ENCODE data around the gene PAWR.
"Not testable (repeated sequence)": the region's sequence is repeated elsewhere in the genome, so short reads cannot be mapped to it uniquely, and the experiment has no call there.

Gene PAWR

GRCh38 chr12:79547735-79548609, 142.8 kb downstream of the PAWR start:
- FAIRE-seq = no peak

DNA sequence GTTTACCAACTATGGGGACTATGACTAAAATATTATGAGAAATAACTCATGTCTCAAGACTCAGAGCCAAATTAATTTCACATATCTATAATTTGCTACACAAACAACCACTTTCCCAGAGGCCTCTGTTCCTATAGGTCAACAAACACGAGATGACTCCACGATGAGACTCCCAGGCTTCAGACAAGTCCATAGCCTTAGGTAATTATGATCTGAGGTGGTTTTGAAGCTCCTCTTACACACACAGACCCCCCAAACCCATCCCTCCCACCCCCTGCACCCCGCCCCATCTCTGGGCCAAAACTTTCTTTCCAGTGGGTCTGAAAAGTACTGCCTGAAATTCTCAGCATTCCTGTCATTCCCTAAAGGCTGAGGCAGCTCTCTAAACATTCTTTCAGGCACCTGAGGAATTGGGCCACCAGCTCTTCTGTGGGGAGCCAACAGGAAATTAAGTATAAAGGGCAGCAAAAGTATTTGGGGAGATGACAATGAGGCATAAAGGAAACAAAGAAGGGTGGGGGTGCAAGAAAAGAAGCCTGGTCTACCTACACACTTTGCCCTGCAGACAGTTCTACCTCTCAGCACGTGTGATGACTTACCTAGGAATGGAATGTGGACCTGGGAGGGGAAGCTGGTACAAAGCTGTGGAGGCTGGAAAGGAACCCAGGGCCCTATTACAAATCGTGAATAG, 143.6 kb downstream of the PAWR start:
- no peak for FAIRE-seq

GRCh38 chr12:79546466-79547043, 144.2 kb downstream of the PAWR start:
- FAIRE-seq = no peak

DNA sequence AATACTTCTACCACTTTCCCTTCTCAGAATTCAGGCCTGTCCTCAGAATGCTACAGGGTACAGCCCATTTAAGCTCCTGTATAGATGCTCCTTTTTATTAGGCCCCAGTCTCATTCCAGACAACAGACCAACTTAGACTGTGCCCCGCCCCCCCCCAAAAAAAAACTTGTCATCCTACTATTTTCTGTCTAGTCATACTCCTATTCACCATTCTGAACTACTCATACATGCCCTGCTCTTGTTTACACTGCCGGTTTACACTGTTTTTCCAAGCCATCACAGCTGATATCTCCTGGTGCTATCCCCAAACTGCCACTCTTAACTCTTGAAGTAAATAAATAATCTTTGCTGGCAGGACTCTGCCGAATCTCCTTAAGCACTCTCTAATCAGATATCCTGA, 146.3 kb downstream of the PAWR start:
- FAIRE-seq = not testable (repeated sequence)

DNA sequence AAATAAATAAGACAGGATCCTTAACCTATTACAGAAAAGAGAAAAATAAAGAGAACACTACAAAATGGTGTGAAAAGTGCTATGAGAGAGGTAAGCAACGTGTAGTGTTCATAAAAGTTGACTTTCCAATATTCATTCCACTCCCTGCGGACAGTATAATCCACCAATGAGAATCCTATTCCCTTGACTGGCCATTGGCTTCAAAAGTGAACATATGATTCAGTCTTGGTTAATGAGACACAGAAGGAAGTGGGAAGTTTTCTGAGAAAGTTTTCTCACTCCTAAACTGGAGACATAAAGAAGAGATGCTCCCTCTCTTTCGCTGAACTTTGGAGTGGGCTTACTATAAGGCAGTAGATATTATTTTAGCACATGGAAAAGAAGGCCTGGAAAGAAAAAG, 153.1 kb downstream of the PAWR start:
- FAIRE-seq = no peak

- FAIRE-seq = no peak
Measured at GRCh38 chr12:79535751-79536150, 155.0 kb downstream of the PAWR start.

Data from endometrium (tissue), 2 donors.